SK-N-SH (cell line): ENCODE measurements around the gene PCSK2. TPM values are rescaled to one million over a fixed set of nuclear protein-coding genes. Genes with fewer than 3 reads are reported as not detected.

Experiments
- CTCF ChIA-PET: fragments of 300-600, 350-600 bp; formaldehyde crosslinking; extraction: SDS; loops from one replicate; lab custom pipeline; 2021; lab: Yijun Ruan, JAX
- POLR2A ChIA-PET: fragments of 350-600 bp; sonication (Branson Sonifier 250); formaldehyde crosslinking; extraction: SDS; loops from one replicate; lab custom pipeline; 2020; ENCODE audit warnings: antibody characterized with exemption, inconsistent platforms; lab: Yijun Ruan, JAX
- DNase-seq: peaks from one replicate; pipeline ENCODE4 v3.0.0; 2012
- H2AFZ ChIP-seq: fragments of 200-600 bp; sonication (generic); 2 replicates; pipeline ENCODE4 v1.8.1; 2016; ENCODE audit warnings: antibody characterized with exemption, mild to moderate bottlenecking, low read depth
- H3F3A ChIP-seq: fragments of 200-600 bp; sonication (generic); replicated peaks from 2 replicates; pipeline ENCODE3; 2016; ENCODE audit warnings: antibody characterized with exemption, mild to moderate bottlenecking; ENCODE audit not compliant: insufficient read depth
- H3K27ac ChIP-seq, 2 experiments: fragments of 200-500 bp in 1 of 2; fragments of 200-600 bp in 1 of 2; sonication (Bioruptor generic) in 1 of 2; sonication (generic), shearing (Covaris generic) in 1 of 2; 2 replicates each; pipeline versions ENCODE4 v1.5.1 to v1.6.1; 2014 to 2016; ENCODE audit warnings: low read depth in 2 of 2, inconsistent platforms in 1 of 2, low read length in 1 of 2, mild to moderate bottlenecking in 1 of 2, mixed read lengths in 1 of 2
- H3K27me3 ChIP-seq: fragments of 200-600 bp; sonication (generic), shearing (Covaris generic); 2 replicates; pipeline ENCODE4 v1.6.1; 2016; ENCODE audit warnings: mixed run types; ENCODE audit not compliant: insufficient read depth
- H3K36me3 ChIP-seq, 2 experiments: fragments of 200-500 bp in 1 of 2; fragments of 200-600 bp in 1 of 2; sonication (Bioruptor generic) in 1 of 2; sonication (generic) in 1 of 2; replicated peaks in 1 of 2; 2 replicates each; pipeline versions ENCODE3 to v1.5.1; 2014 to 2016; ENCODE audit warnings: low read length in 1 of 2, mild to moderate bottlenecking in 1 of 2; ENCODE audit not compliant: insufficient read depth in 2 of 2, control insufficient read depth in 1 of 2
- H3K4me1 ChIP-seq, 2 experiments: fragments of 200-500 bp in 1 of 2; fragments of 200-600 bp in 1 of 2; sonication (Bioruptor generic) in 1 of 2; sonication (generic), shearing (Covaris generic) in 1 of 2; 2 replicates each; pipeline versions ENCODE4 v1.5.1 to v1.6.1; 2014 to 2016; ENCODE audit warnings: low read depth in 1 of 2, low read length in 1 of 2, mixed run types in 1 of 2; ENCODE audit not compliant: insufficient read depth in 2 of 2, control insufficient read depth in 1 of 2
- H3K4me2 ChIP-seq: fragments of 200-600 bp; sonication (generic), shearing (Covaris generic); 2 replicates; pipeline ENCODE4 v1.6.1; 2017; ENCODE audit warnings: mixed run types
- H3K4me3 ChIP-seq, 2 experiments: fragments of 200-500 bp in 1 of 2; fragments of 200-600 bp in 1 of 2; sonication (Bioruptor generic) in 1 of 2; sonication (generic), shearing (Covaris generic) in 1 of 2; 2 replicates each; pipeline versions ENCODE4 v1.5.1 to v1.8.1; 2014 to 2016; ENCODE audit warnings: low read depth in 2 of 2, inconsistent platforms in 1 of 2, low read length in 1 of 2, mild to moderate bottlenecking in 1 of 2, mixed read lengths in 1 of 2, moderate library complexity in 1 of 2
- H3K79me2 ChIP-seq: fragments of 200-600 bp; sonication (generic); 2 replicates; pipeline ENCODE4 v1.8.1; 2017; ENCODE audit warnings: mild to moderate bottlenecking; ENCODE audit not compliant: insufficient read depth
- H3K9ac ChIP-seq: fragments of 200-600 bp; sonication (generic); 2 replicates; pipeline ENCODE4 v1.6.1; 2017; ENCODE audit warnings: mixed run types
- H3K9me2 ChIP-seq: fragments of 200-600 bp; sonication (generic); 2 replicates; pipeline ENCODE4 v1.6.1; 2017; ENCODE audit warnings: mixed run types
- H3K9me3 ChIP-seq: fragments of 200-600 bp; sonication (generic); 2 replicates; pipeline ENCODE4 v1.6.1; 2017; ENCODE audit warnings: mixed run types, mild to moderate bottlenecking, moderate library complexity
- H4K20me1 ChIP-seq: fragments of 200-600 bp; sonication (generic); 2 replicates; pipeline ENCODE4 v1.6.1; 2017; ENCODE audit warnings: mild to moderate bottlenecking, mixed run types; ENCODE audit not compliant: insufficient read depth
- CHD2 ChIP-seq: fragments of 150-350 bp; IDR thresholded peaks from 2 replicates; pipeline ENCODE4 v1.6.1; 2018; ENCODE audit warnings: low read length; ENCODE audit not compliant: partially characterized antibody
- CTCF ChIP-seq: fragments of 200-600 bp; sonication (generic); IDR thresholded peaks from 2 replicates; pipeline ENCODE4 v1.6.1; 2017; ENCODE audit warnings: antibody characterized with exemption, mild to moderate bottlenecking, moderate library complexity
- EP300 ChIP-seq, 2 experiments: IDR thresholded peaks; 2 replicates each; pipeline versions ENCODE4 v1.4.0 to v1.6.1; 2012; ENCODE audit warnings: borderline replicate concordance in 1 of 2, low read depth in 1 of 2, low read length in 1 of 2
- FOSL2 ChIP-seq: IDR thresholded peaks from 2 replicates; pipeline ENCODE4 v1.4.0; 2012; ENCODE audit warnings: low read depth, mild to moderate bottlenecking, moderate library complexity, borderline replicate concordance
- FOXJ3 ChIP-seq: sonication (generic); formaldehyde crosslinking; IDR thresholded peaks from 2 replicates; pipeline ENCODE4 v1.5.1; 2020; ENCODE audit warnings: mild to moderate bottlenecking, missing genetic modification reagents
- FOXM1 ChIP-seq: IDR thresholded peaks from 2 replicates; pipeline ENCODE4 v1.4.0; 2012; ENCODE audit warnings: low read depth, mild to moderate bottlenecking
- GABPA ChIP-seq: IDR thresholded peaks from 2 replicates; pipeline ENCODE4 v1.4.0; 2012; ENCODE audit warnings: low read depth, mild to moderate bottlenecking
- GATA2 ChIP-seq: sonication (generic); formaldehyde crosslinking; IDR thresholded peaks from 2 replicates; pipeline ENCODE4 v1.5.0; 2020; ENCODE audit warnings: mild to moderate bottlenecking, missing genetic modification reagents
- JUND ChIP-seq: IDR thresholded peaks from 2 replicates; pipeline ENCODE4 v1.4.0; 2012
- MEF2A ChIP-seq: IDR thresholded peaks from 2 replicates; pipeline ENCODE4 v1.4.0; 2012; ENCODE audit warnings: low read depth, borderline replicate concordance
- NRF1 ChIP-seq: IDR thresholded peaks from 2 replicates; pipeline ENCODE4 v1.6.1; 2012; ENCODE audit warnings: low read depth, mild to moderate bottlenecking, low read length
- RCOR1 ChIP-seq: fragments of 150-350 bp; IDR thresholded peaks from 2 replicates; pipeline ENCODE4 v1.6.1; 2017; ENCODE audit warnings: antibody characterized with exemption, low read length
- RXRA ChIP-seq: IDR thresholded peaks from 2 replicates; pipeline ENCODE4 v1.4.0; 2012; ENCODE audit warnings: low read depth, mild to moderate bottlenecking, borderline replicate concordance
- SIN3A ChIP-seq: IDR thresholded peaks from 2 replicates; pipeline ENCODE4 v1.6.1; 2012; ENCODE audit warnings: low read depth, mild to moderate bottlenecking, low read length, moderate library complexity, borderline replicate concordance
- SMC3 ChIP-seq: IDR thresholded peaks from 2 replicates; pipeline ENCODE4 v1.6.1; 2012; ENCODE audit warnings: low read depth, low read length, improper control_type of control experiment
- TCF12 ChIP-seq: IDR thresholded peaks from 2 replicates; pipeline ENCODE4 v1.4.0; 2012
- TEAD4 ChIP-seq: IDR thresholded peaks from 2 replicates; pipeline ENCODE4 v1.4.0; 2012; ENCODE audit warnings: mild to moderate bottlenecking, borderline replicate concordance; ENCODE audit not compliant: insufficient read depth
- USF1 ChIP-seq: IDR thresholded peaks from 2 replicates; pipeline ENCODE4 v1.4.0; 2012; ENCODE audit warnings: low read depth, borderline replicate concordance
- YY1 ChIP-seq: IDR thresholded peaks from 2 replicates; pipeline ENCODE4 v1.4.0; 2012; ENCODE audit warnings: low read depth, mild to moderate bottlenecking
- WGBS: methylation state at CpG from one replicate; pipeline ENCODE4 v1.1.6; 2017; ENCODE audit warnings: low lambda C conversion rate; 5-methylcytosine and 5-hydroxymethylcytosine counted together
- polyA plus RNA-seq, 3 experiments: library from polyadenylated mRNA; depleted of rRNA; stranded (reverse); fragments of >200 nt; gene quantifications; 2 replicates each; pipeline ENCODE4 v1.2.3, GENCODE V29; 2012
- TF ChIP-seq, protein P1 (sequence below): IDR thresholded peaks from 2 replicates; pipeline ENCODE4; 2012

Gene PCSK2
- polyA plus RNA-seq, 1 of the 3 experiments (the other 2 are of a cell fraction): not detected

- Histone ChIP-seq H4K20me1 (no peaks in the 10 kb centered on the region), H3K4me1 (no peaks in the 10 kb centered on the region), H2AFZ (no peak overlapping the region), H3K4me2 (no peak overlapping the region), H3K9me2 (no peaks in the 10 kb centered on the region), H3K9me3 (no peaks in the 10 kb centered on the region), H3K79me2 (no peaks in the 10 kb centered on the region), H3K4me3 (no peak overlapping the region), H3F3A (no peaks in the 10 kb centered on the region), H3K27me3 (no peaks in the 10 kb centered on the region), H3K9ac (no peak overlapping the region), H3K27ac (no peak overlapping the region), H3K36me3 (no peaks in the 10 kb centered on the region)
- DNase-seq: no peak
- no peak for TF ChIP-seq USF1
- TF ChIP-seq, protein P1, sequence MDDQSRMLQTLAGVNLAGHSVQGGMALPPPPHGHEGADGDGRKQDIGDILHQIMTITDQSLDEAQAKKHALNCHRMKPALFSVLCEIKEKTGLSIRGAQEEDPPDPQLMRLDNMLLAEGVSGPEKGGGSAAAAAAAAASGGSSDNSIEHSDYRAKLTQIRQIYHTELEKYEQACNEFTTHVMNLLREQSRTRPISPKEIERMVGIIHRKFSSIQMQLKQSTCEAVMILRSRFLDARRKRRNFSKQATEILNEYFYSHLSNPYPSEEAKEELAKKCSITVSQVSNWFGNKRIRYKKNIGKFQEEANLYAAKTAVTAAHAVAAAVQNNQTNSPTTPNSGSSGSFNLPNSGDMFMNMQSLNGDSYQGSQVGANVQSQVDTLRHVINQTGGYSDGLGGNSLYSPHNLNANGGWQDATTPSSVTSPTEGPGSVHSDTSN: no peak
- no peak for TF ChIP-seq JUND
- TF ChIP-seq FOXJ3: no peak
- no peak for TF ChIP-seq EP300 (IDR thresholded peaks at IDR 0.05; ENCODE audit: borderline replicate concordance in 1 of 2, low read depth in 1 of 2, low read length in 1 of 2)
- no peak for TF ChIP-seq RCOR1
- TF ChIP-seq RXRA: no peak
- no peak for TF ChIP-seq TEAD4
- no peak for TF ChIP-seq SIN3A
- TF ChIP-seq CHD2: no peak
- TF ChIP-seq CTCF: no peak
- TF ChIP-seq TCF12: no peak
- TF ChIP-seq NRF1: no peak
- no peak for TF ChIP-seq FOSL2
- TF ChIP-seq FOXM1: no peak
- TF ChIP-seq YY1: no peak
- TF ChIP-seq GATA2 (CRISPR knock-in tag): no peak
- ChIA-PET POLR2A (no interaction called here), CTCF (no interaction called here)
- WGBS: 18% methylated on average over 3 of the region's 3 CpGs
Measured at GRCh38 chr20:17461941-17462340, 235.1 kb downstream of the PCSK2 start.

DNA sequence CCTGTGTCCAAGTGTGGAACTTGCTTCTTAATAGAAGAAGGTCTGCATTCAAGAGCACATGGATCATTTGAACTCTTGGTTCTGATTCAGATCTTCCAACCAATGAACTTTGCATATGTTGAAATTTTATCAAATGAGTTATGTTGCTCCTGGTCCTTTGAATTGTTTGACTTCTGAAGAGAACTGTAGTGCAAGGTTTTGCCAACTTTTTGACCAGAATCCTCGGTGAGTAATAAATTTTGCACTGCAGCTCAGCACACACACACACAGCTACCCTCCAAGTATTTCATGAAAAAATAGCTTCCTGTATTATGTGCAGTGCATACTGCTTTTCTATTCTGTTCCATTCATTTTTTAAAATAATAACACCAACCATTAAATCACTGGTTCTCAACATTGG, 236.9 kb downstream of the PCSK2 start:
- Histone ChIP-seq H3K27ac (no peak overlapping the region), H4K20me1 (no peaks in the 10 kb centered on the region), H3K9ac (no peak overlapping the region), H3K4me1 (no peaks in the 10 kb centered on the region), H3K27me3 (no peaks in the 10 kb centered on the region), H3F3A (no peaks in the 10 kb centered on the region), H3K9me3 (no peaks in the 10 kb centered on the region), H3K79me2 (no peaks in the 10 kb centered on the region), H3K4me3 (no peak overlapping the region), H2AFZ (no peak overlapping the region), H3K9me2 (no peaks in the 10 kb centered on the region), H3K36me3 (no peaks in the 10 kb centered on the region), H3K4me2 (no peak overlapping the region)
- ChIA-PET CTCF (no interaction called here), POLR2A (no interaction called here)
- TF ChIP-seq MEF2A: no peak
- no peak for TF ChIP-seq TEAD4
- TF ChIP-seq USF1: no peak
- no peak for TF ChIP-seq SMC3
- TF ChIP-seq GABPA: no peak
- TF ChIP-seq JUND: no peak
- no peak for TF ChIP-seq FOXM1
- no peak for TF ChIP-seq YY1
- no peak for TF ChIP-seq FOSL2
- 8% methylated on average over 1 of the region's 1 CpG for WGBS
- no peak for DNase-seq
